Measurements from ENCODE around the gene RAB31.
A peak's percentile ranks its signal among the peaks of the same experiment; 100 is the strongest.

Gene RAB31

DNA sequence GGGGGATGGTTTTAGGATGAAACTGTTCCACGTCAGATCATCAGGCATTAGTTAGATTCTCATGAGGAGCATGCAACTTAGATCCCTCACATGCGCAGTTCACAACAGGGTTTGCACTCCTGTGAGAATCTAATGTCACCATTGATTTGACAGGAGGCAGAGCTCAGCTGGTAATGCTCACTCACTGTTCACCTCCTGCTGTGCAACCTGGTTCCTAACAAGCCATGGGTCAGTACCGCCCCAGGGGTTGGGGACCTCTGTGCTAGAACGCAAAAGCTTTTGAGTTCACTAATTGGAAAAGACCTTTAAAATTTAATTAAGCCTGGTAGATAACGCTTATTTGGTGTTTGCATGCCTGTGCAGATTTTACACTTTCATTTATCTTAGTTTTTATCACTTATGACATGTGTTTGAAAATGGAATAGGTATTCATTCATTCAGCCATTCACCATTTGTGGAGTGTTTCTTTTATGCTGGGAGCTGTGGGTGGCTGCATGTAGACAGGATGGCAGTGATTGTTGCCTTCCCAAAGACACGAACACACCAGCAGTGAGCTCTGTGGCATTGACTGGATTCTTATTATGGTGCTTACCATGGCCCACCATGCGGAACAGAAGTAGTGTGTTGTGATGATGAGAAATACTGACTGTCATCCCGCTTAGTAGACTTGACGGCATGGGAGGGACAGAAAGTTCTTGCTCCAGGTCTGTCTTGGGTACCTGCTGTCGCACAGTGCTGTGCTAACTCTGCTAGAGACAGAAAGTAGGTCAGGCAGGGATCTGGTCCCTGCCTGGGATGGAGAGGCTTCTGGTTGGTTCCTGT is 6.4 kb downstream of the RAB31 start:
- no peak for DNase-seq

DNA sequence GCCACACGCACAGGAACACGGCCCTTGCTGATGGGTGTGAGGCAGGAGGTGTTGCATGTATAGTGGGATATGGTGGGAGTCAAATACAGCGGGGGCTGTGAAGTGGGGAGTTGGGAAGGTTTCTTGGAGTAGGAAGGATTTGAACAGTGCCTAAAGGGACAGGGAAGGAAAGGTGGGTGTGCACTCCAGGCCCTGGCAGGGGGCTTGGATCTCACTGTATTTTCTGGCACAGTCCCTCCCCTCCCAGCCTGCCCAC is 6.9 kb downstream of the RAB31 start:
- no peak for DNase-seq

DNA sequence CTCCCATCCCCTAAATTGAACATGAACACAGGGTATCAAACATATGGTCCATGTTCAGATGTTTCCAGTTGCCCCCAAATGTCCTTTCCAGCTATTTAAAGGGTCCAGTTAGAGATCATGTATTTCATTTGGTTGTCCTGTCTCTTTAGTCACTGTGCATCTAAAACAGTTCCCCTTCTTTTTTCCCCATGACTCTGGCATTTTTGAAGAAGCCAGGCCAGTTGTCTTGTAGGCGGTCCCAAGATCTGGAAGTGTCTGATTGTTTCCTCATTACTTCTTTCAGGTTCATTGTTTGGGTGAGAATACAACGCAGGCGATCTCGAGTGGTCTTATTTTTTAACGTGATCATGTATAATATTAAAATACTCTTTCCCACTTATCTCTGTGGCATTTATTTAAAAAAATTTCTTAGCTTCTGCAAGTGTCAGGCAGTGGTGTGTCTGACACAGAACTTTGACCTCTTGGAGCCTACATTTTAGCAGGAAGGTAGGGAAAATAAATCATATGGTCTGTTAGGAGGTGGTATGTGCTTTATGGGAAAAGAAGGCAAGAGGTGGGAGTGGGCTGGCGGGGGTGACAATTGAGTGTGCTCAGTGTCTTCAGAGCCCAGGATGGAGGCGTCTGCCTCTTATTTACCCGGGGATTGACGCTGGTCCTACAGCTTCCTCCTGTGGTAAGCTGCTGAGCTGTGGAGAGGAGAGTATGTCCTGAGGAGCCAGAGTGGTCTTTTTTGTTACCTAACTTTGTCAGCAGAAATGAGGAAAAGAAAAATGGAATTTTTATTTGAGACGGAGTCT is 8.1 kb downstream of the RAB31 start:
- DNase-seq = no peak

DNA sequence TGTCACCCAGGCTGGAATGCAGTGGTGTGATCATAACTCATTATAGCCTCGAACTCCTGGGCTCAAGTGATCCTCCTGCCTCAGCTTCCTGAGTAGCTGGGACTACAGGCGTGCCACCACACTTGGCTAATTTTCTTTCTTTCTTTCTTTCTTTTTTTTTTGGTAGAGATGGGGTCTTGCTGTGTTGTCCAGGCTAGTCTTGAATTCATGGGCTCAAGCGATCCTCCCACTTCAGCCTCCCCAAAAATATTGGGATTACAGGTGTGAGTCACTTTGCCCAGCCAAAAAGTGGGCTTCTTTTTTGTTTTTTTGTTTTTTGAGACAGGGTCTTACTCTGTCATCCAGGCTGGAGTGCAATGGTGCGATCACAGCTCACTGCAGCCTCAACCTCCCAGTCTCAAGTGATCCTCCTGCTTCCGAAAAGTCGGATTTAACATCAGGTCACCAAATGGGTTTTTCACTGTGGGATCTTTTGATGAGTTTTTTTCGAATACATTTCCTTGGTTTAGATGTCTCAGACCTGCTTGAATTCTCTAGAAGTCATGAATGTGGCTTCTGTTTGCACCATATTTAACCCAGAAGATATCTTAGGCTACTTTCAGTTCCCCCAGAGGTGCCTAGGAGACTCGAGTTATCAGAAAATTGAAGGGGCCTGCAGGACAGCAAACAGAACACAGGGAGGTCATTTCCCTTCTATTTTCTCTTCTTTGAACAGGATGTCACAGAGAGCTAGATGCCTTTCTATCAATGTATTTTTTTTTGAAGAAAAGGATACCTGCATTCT is 8.9 kb downstream of the RAB31 start:
- no peak for DNase-seq

GRCh38 chr18:9719421-9719981 is 11.4 kb downstream of the RAB31 start:
- no peak for DNase-seq

DNA sequence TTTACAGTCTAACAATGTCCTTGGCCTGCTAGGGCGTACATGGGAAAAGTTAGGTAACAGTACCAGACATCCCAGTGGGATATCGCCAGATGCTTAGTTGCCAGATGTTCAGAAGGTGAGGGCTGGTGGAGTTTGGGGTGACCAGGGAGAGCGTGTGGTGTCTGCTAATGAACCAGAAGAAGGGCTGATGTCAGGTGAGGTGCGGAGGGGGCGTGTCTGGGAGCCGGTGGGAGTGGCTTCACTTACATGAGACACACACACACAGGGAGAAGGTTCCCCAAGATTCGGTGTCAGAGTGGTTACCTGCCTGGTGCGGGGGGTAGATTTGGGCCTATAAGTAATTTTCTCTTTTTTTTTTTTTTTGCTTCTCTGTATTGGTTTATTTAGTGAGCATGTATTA is 12.2 kb downstream of the RAB31 start:
- no peak for DNase-seq

DNA sequence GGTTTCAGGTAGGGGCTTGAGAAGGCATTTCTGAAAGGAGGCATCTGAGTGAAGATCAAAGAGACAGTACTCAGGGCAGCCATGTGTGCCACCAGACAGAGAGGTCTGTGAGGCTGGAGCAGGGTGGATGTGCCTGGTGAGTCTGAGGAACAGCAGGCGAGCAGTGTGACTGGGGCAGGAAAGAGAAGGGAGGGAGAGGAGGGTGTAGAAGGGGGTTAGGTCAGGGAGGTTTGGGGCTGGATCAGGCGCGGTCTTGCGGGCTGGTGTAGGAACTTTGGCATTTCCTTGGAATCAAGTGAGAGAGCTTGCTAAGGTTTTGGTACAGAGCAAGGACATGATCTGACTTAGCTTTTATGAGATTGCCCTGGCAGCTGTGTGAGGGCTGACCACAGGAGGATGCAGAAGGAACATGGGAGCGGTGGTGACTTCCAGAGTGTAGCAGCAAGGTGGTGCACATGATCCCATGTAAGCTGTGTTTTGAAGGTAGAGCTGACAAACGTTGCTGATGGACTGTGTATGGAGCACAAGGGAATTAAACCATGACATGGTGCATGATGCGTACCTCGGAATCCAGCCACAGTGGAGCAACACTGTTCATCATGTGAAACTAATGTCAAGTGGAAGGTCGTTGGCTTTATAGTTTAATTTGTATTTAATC is 13.9 kb downstream of the RAB31 start:
- no peak for DNase-seq

GRCh38 chr18:9722691-9723090 is 14.6 kb downstream of the RAB31 start:
- peak in 1 of 2 experiments; percentile 20 for DNase-seq

DNA sequence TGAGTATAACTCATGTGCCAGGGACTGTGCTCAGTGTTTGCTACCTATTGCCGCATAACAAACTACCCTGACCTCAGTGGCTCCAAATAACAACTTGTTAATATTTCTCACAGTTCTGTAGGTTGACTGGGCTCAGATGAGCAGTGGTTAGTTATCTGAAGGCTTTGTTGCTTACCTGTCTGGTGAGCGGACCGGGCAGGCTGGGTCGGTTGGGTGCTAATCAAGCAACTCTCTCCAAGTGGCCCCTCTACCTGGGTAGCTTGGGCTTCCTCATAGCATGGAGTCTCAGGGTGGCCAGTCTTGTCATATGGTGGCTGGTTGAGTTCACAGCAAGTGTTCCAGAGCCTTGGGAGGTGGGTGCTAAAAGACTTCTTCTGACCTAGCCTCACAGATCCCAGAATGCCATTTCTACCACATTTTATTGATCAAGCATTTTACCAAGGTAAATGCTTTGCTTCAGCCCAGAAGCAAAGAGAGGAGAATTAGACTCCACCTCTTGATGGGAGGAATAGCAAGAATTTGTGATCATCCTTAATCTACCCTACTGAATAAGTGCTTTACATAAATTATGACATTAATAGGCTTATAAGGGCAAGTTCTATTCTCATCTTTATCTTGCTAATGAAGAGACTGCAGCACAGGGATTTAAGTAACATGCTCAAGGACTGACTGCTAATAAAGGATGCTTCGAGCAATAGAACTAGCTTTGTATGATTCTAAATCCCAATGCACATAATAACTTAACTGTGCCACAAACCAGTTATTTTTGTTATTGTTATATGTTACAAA is 16.9 kb downstream of the RAB31 start:
- DNase-seq = no peak

DNA sequence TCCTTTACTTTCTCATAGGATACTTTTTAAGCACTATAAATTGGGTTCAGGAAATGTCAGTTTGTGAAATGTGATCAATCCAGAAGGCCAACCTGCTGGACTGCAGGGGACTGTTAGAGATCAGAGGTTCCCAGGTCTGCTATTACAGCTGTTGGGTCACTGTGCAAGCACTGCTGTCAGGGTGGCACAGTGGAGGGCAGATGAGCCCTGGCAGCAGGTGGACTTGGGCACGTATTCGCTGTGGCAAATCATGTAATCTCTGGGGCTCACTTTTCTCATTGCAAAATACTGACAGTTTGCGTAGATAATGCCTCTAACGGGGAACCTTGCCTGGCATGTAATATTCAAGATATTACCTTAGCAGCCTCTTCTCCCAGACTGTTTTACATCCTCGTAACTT is 18.1 kb downstream of the RAB31 start:
- no peak for DNase-seq

- no peak for DNase-seq
Observed at GRCh38 chr18:9726936-9727335, 18.8 kb downstream of the RAB31 start.

- no peak for DNase-seq
Observed at GRCh38 chr18:9730786-9731185, 22.7 kb downstream of the RAB31 start.

DNA sequence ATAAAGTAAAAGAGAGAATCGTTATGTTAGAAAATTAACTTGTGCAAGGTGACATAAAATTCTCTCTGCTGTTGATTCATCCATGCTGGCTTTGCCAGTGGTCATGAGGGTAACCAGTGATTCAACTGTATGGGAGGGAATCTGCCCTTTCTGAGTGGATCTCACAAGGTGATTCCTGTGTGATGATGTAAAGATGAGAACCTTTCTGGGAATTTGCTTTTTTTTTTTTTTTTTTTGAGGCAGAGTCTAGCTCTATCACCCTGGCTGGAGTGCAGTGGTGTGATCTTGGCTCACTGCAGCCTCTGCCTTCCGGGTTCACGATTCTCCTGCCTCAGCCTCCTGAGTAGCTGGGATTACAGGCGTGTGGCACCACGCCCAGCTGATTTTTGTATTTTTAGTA is 23.3 kb downstream of the RAB31 start:
- DNase-seq = no peak

DNA sequence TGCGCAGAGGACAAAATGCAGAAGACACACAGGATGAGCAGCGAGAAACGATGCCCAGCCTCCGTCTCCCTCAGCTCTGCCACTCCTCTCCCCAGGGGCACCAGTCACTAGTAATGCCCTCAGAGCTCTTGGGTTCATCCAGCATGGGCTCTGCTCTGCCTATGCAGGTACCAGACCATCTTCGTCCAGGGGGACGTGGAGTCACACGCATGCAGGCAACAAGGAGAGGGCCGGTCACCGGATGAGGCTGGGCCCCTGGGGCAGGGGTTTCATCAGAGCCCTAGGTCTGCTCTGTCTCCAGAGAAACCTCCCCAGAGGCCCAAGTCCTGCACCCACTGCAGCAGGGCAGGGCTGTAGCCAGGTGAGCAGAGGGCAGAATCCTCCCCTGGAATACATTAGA is 23.9 kb downstream of the RAB31 start:
- no peak for DNase-seq

- no peak for DNase-seq
Observed at GRCh38 chr18:9734189-9734588, 26.1 kb downstream of the RAB31 start.

GRCh38 chr18:9735238-9735637 is 27.1 kb downstream of the RAB31 start:
- DNase-seq = no peak

GRCh38 chr18:9735879-9736278 is 27.8 kb downstream of the RAB31 start:
- no peak for DNase-seq

- DNase-seq = no peak
Observed at GRCh38 chr18:9736286-9736835, 28.3 kb downstream of the RAB31 start.

DNA sequence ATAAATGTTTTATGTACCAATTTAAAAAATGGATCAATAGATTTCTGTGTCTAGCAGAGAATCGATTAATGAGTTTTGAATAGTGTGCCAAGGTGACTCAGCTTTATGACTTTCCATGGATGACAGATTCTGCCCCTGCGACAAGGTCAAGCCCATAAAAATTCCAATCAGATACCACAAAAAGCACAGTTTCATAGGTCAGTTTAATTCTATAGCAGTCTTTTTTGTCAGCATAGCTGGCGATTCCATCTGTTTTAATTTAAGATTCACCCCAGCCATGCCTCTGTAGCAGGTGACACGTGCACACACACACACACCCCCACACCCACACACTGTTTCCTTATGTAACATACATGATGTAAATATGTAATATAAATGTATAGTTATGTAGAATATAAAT is 28.9 kb downstream of the RAB31 start:
- no peak for DNase-seq

DNA sequence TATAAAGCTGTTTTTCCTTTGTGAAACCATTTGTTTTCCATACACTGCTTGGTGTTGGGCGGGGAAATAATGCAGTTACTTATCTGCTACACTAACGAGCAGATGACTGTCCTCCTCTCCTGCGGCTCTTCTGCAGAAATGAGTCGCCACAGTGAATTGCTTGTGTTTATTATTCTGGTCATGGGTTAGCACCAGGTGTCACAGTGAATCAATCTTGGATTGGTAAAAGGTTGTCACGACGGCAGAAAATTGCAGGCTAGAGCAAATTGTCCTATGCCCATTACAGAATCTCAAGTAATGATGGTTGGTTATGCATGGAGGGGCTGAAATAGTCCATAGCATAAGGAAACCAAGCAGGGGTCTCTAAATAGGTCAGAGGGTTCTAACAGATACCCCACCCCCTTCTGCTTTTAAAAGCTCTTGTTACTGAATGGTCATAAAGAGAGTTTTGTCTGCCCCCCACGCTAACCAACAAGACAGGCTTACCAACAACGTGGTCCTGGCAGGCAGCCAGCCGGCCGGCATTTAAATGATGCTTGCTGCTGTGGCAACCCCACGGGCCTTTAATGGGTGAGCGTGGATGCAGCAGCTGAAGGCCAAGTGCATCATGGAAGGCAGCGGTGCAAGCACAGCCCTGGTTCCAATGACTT is 29.5 kb downstream of the RAB31 start:
- peak; percentile 9 to 53 for DNase-seq

GRCh38 chr18:9738266-9738969 is 30.3 kb downstream of the RAB31 start:
- DNase-seq = no peak
